HG03571 (cell line): ENCODE measurements around the gene ZNF107.
"Not testable (repeated sequence)": the region's sequence is repeated elsewhere in the genome, so short reads cannot be mapped to it uniquely, and the experiment has no call there.

Experiments
- ATAC-seq: cut with Tn5 transposase; IDR thresholded peaks from one replicate; pipeline ENCODE4 v1.9.1; 2021; ENCODE audit not compliant: unreplicated experiment

Gene ZNF107

GRCh38 chr7:64642875-64643274 lies 23.1 kb upstream of the ZNF107 start:
- no peak for ATAC-seq

GRCh38 chr7:64643566-64643965 lies 22.4 kb upstream of the ZNF107 start:
- no peak for ATAC-seq

GRCh38 chr7:64651203-64651602 lies 14.7 kb upstream of the ZNF107 start:
- ATAC-seq, result no peak

- no peak for ATAC-seq
Measured at GRCh38 chr7:64651632-64652165, 14.2 kb upstream of the ZNF107 start.

- no peak for ATAC-seq
Measured at GRCh38 chr7:64653721-64654401, 12.1 kb upstream of the ZNF107 start.

- ATAC-seq, result no peak
Measured at GRCh38 chr7:64654796-64655548, 11.0 kb upstream of the ZNF107 start.

- no peak for ATAC-seq
Measured at GRCh38 chr7:64655811-64656210, 10.1 kb upstream of the ZNF107 start.

GRCh38 chr7:64656489-64656888 lies 9.4 kb upstream of the ZNF107 start:
- no peak for ATAC-seq

GRCh38 chr7:64662091-64662490 lies 3.8 kb upstream of the ZNF107 start:
- not testable (repeated sequence) for ATAC-seq

GRCh38 chr7:64666663-64667050 lies 724 bp downstream of the ZNF107 start:
- ATAC-seq, result no peak

GRCh38 chr7:64667311-64667710 lies 1.4 kb downstream of the ZNF107 start:
- ATAC-seq, result no peak

- no peak for ATAC-seq
Measured at GRCh38 chr7:64672414-64672813, 6.5 kb downstream of the ZNF107 start.

- ATAC-seq, result no peak
Measured at GRCh38 chr7:64685091-64685490, 19.2 kb downstream of the ZNF107 start.

GRCh38 chr7:64685741-64686140 lies 19.8 kb downstream of the ZNF107 start:
- ATAC-seq, result no peak

GRCh38 chr7:64686493-64687184 lies 20.7 kb downstream of the ZNF107 start:
- no peak for ATAC-seq

- ATAC-seq, result no peak
Measured at GRCh38 chr7:64687249-64687648, 21.3 kb downstream of the ZNF107 start.

GRCh38 chr7:64688988-64689387 lies 23.1 kb downstream of the ZNF107 start:
- ATAC-seq, result no peak

GRCh38 chr7:64691831-64692230 lies 25.9 kb downstream of the ZNF107 start:
- ATAC-seq, result no peak

- ATAC-seq, result not testable (repeated sequence)
Measured at GRCh38 chr7:64697863-64698262, 31.9 kb downstream of the ZNF107 start.

- ATAC-seq, result no peak
Measured at GRCh38 chr7:64706625-64707292, 40.8 kb downstream of the ZNF107 start.

- not testable (repeated sequence) for ATAC-seq
Measured at GRCh38 chr7:64717896-64718295, 52.0 kb downstream of the ZNF107 start.
